Measurements from ENCODE around the gene TBC1D5. TPM values are rescaled to one million over a fixed set of nuclear protein-coding genes. Genes with fewer than 3 reads are reported as not detected.

Gene TBC1D5
- total and polyA plus RNA-seq, 2 of the 4 experiments (the other 2 are of a cell fraction), result 16.4 to 57.0 TPM

- ChIA-PET CTCF (interaction anchor here (1.3 kb wide), 1 partner anchor 631 kb away, joined by 3 read pairs; no protein-coding TSS in a partner anchor), POLR2A (ENCODE audit: unreplicated experiment) (no interaction called here)
- Histone ChIP-seq H2AK9ac (replicated peaks; ENCODE audit: low read depth, low read length, poor library complexity) (no peak overlapping the region), H3K9me1 (ENCODE audit: insufficient read depth, low read length) (no peaks in the 10 kb centered on the region), H3K4me1 (ENCODE audit: control insufficient read depth, insufficient read depth, low read length) (no peaks in the 10 kb centered on the region), H2BK120ac (ENCODE audit: low read depth, low read length) (no peak overlapping the region), H3K23ac (ENCODE audit: low read depth, low read length) (no peak overlapping the region), H3K4me2 (ENCODE audit: low read depth, low read length) (no peak overlapping the region), H2BK15ac (ENCODE audit: low read depth, low read length) (no peak overlapping the region), H3K27me3 (ENCODE audit: control insufficient read depth, insufficient read depth, low read length) (no peaks in the 10 kb centered on the region), H4K91ac (ENCODE audit: insufficient read depth, low read depth, low read length) (no peak overlapping the region), H3K56ac (ENCODE audit: extremely low read depth, insufficient read depth, low read length) (no peak overlapping the region), H3K18ac (ENCODE audit: low read depth, low read length) (no peak overlapping the region), H4K5ac (ENCODE audit: low read depth, low read length) (no peak overlapping the region), H4K8ac (ENCODE audit: low read depth in 2 of 2, low read length in 2 of 2) (no peak overlapping the region), H2AK5ac (ENCODE audit: low read depth, low read length) (no peak overlapping the region), H3K14ac (replicated peaks; ENCODE audit: low read depth, low read length) (no peak overlapping the region), H3K4me3 (ENCODE audit: insufficient read depth, low read depth, low read length) (no peak overlapping the region), H3K9me3 (ENCODE audit: control insufficient read depth, insufficient read depth, low read length) (no peaks in the 10 kb centered on the region), H3K36me3 (ENCODE audit: control insufficient read depth, insufficient read depth, low read length) (no peaks in the 10 kb centered on the region), H3K4ac (ENCODE audit: low read depth, low read length) (no peak overlapping the region), H2BK5ac (ENCODE audit: low read depth, low read length, poor library complexity, severe bottlenecking) (no peak overlapping the region), H3K9ac (ENCODE audit: low read depth, low read length) (no peak overlapping the region), H2BK20ac (ENCODE audit: low read depth, low read length) (no peak overlapping the region), H2AFZ (replicated peaks; ENCODE audit: low read length, poor library complexity) (no peak overlapping the region), H3K27ac (ENCODE audit: insufficient read depth, low read length) (no peak overlapping the region), H4K20me1 (ENCODE audit: insufficient read depth, low read length) (no peaks in the 10 kb centered on the region), H3K79me1 (ENCODE audit: low read depth in 1 of 2, low read length in 2 of 2) (no peaks in the 10 kb centered on the region)
- ATAC-seq (ENCODE audit: low read depth) (no peak), DNase-seq (no peak)
- BruUV-seq (replicated peaks), result no TSS peak
- dilution Hi-C loops (cut with HindIII; ENCODE audit: low sequenced_read_pairs, unreplicated experiment) (no loop called here), intact Hi-C loops (cut with micrococcal nuclease) (loop anchor here (10.0 kb wide), 2 partner anchors 348 to 958 kb away; partner anchors contain the start of gene PLCL2), in situ Hi-C loops (cut with MboI; ENCODE audit: low sequenced_read_pairs) (loop anchor here (25.0 kb wide), 1 partner anchor 945 kb away; no protein-coding TSS in a partner anchor)
- TF ChIP-seq MAFK (IDR thresholded peaks at IDR 0.05; ENCODE audit: low read depth, low read length), result no peak
- TF ChIP-seq, protein P1, sequence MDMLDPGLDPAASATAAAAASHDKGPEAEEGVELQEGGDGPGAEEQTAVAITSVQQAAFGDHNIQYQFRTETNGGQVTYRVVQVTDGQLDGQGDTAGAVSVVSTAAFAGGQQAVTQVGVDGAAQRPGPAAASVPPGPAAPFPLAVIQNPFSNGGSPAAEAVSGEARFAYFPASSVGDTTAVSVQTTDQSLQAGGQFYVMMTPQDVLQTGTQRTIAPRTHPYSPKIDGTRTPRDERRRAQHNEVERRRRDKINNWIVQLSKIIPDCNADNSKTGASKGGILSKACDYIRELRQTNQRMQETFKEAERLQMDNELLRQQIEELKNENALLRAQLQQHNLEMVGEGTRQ (IDR thresholded peaks at IDR 0.05; ENCODE audit: low read depth, low read length), result no peak
- no peak for TF ChIP-seq MXI1 (IDR thresholded peaks at IDR 0.05; ENCODE audit: borderline replicate concordance, low read depth, low read length)
- TF ChIP-seq FOS (IDR thresholded peaks at IDR 0.05; ENCODE audit: low read depth, low read length), result no peak
- no peak for TF ChIP-seq NFE2L2 (IDR thresholded peaks at IDR 0.05; ENCODE audit: low read depth, low read length)
- TF ChIP-seq POLR2A (IDR thresholded peaks at IDR 0.05; ENCODE audit: low read depth, low read length), result no peak
- TF ChIP-seq CHD1 (IDR thresholded peaks at IDR 0.05; ENCODE audit: low read depth, low read length), result no peak
- no peak for TF ChIP-seq SMC3 (IDR thresholded peaks at IDR 0.05; ENCODE audit: low read depth, low read length)
- TF ChIP-seq MAZ (IDR thresholded peaks at IDR 0.05; ENCODE audit: borderline replicate concordance, low read depth, low read length), result no peak
- TF ChIP-seq RAD21 (IDR thresholded peaks at IDR 0.05; ENCODE audit: low read length), result no peak
- TF ChIP-seq CEBPB (IDR thresholded peaks at IDR 0.05; ENCODE audit: low read depth, low read length), result no peak
- no peak for TF ChIP-seq BHLHE40 (IDR thresholded peaks at IDR 0.05; ENCODE audit: low read depth, low read length)
- TF ChIP-seq, protein P2, sequence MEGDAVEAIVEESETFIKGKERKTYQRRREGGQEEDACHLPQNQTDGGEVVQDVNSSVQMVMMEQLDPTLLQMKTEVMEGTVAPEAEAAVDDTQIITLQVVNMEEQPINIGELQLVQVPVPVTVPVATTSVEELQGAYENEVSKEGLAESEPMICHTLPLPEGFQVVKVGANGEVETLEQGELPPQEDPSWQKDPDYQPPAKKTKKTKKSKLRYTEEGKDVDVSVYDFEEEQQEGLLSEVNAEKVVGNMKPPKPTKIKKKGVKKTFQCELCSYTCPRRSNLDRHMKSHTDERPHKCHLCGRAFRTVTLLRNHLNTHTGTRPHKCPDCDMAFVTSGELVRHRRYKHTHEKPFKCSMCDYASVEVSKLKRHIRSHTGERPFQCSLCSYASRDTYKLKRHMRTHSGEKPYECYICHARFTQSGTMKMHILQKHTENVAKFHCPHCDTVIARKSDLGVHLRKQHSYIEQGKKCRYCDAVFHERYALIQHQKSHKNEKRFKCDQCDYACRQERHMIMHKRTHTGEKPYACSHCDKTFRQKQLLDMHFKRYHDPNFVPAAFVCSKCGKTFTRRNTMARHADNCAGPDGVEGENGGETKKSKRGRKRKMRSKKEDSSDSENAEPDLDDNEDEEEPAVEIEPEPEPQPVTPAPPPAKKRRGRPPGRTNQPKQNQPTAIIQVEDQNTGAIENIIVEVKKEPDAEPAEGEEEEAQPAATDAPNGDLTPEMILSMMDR (conservative IDR thresholded peaks at IDR 0.05; ENCODE audit: low read depth, low read length), result no peak
- TF ChIP-seq ELK1 (IDR thresholded peaks at IDR 0.05; ENCODE audit: borderline replicate concordance, low read depth, low read length), result no peak
- TF ChIP-seq RFX5 (IDR thresholded peaks at IDR 0.05; ENCODE audit: low read depth, low read length), result no peak
- no peak for TF ChIP-seq RCOR1 (IDR thresholded peaks at IDR 0.05; ENCODE audit: insufficient replicate concordance, low read length)
Observed at GRCh38 chr3:17232442-17232841, 510.0 kb downstream of the TBC1D5 start.

All from IMR-90 (cell line).